ENCODE results near the gene ATP6V0A4. TPM values are rescaled to one million over a fixed set of nuclear protein-coding genes. Genes with fewer than 3 reads are reported as not detected.

Gene ATP6V0A4
- total RNA-seq: 0.07 and 0.88 TPM in 2 replicates

DNA sequence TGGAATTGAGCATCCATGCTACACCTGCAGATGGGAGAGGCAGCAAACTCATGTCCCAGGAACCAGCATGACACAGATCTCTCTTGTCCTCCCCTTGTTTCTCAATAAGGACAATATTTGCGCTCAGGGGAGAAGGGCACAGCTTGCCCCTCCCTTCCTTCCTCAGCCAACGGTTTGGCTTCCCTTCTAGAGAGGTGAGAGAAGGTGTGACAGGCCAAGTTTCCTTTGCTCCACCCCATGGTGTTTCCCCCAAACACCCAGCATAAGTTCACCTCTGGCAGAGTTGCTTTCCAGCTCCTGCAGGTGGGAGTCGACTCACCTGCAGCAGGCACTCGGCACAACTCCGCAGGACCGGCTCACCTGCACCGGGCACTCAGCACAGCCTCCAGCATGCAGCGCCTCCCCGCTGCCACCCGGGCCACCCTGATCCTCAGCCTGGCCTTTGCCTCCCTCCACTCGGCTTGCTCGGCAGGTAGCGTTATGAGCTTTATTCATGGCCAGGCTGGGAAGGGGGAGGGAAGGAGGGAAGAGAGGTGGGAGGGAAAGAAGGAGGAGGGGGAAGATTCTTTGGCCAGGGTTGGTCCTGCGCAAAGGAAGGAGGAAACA lies at the start of gene ATP6V0A4, which contains the start of gene TMEM213:
Gene ATP6V0A4 (minus strand): TSS at position 482 of the 606 bp plus-strand sequence. CDS start 26,949 bp downstream, outside the sequence.
Gene TMEM213 (plus strand): TSS at position 280 of the 606 bp plus-strand sequence. CDS start 111 bp downstream, at position 391.
- H3K4me3 ChIP-seq (ENCODE audit: low read depth, low read length): no peak within 1 kb of the TSS
- no peak for DNase-seq (ENCODE audit: low read depth)
- no peaks in the 10 kb centered on the region for H3K27me3 ChIP-seq (ENCODE audit: control insufficient read depth, insufficient read depth, low read length)
- TF ChIP-seq, protein P1, sequence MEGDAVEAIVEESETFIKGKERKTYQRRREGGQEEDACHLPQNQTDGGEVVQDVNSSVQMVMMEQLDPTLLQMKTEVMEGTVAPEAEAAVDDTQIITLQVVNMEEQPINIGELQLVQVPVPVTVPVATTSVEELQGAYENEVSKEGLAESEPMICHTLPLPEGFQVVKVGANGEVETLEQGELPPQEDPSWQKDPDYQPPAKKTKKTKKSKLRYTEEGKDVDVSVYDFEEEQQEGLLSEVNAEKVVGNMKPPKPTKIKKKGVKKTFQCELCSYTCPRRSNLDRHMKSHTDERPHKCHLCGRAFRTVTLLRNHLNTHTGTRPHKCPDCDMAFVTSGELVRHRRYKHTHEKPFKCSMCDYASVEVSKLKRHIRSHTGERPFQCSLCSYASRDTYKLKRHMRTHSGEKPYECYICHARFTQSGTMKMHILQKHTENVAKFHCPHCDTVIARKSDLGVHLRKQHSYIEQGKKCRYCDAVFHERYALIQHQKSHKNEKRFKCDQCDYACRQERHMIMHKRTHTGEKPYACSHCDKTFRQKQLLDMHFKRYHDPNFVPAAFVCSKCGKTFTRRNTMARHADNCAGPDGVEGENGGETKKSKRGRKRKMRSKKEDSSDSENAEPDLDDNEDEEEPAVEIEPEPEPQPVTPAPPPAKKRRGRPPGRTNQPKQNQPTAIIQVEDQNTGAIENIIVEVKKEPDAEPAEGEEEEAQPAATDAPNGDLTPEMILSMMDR (IDR thresholded peaks at IDR 0.05; ENCODE audit: insufficient read depth, low read length, poor library complexity, severe bottlenecking): no peak
- no peaks in the 10 kb centered on the region for H3K36me3 ChIP-seq (ENCODE audit: control insufficient read depth, insufficient read depth, low read length)

DNA sequence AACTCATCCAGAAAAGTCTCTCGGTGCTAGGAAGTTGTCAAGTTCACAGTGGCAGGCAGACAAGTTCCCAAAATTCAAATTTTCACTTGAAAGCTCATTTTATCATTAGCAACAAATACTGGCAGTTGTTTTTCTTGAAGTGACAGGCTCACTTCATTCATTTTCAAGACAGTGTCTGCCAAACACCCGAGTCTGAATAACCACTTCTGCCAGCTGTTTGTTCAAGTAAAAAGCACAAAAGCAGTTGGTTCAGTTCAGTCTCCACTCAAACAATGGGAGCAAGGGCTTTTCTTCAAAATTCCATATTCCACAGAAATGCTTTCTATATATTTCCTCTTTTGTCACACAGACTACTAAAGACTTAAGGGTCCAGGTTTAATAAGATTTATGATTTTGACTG lies 47.7 kb upstream of the ATP6V0A4 start:
- TF ChIP-seq, protein P1 (IDR thresholded peaks at IDR 0.05; ENCODE audit: insufficient read depth, low read length, poor library complexity, severe bottlenecking): no peak
- Histone ChIP-seq H3K27me3 (ENCODE audit: control insufficient read depth, insufficient read depth, low read length) (no peaks in the 10 kb centered on the region), H3K36me3 (ENCODE audit: control insufficient read depth, insufficient read depth, low read length) (no peaks in the 10 kb centered on the region), H3K4me3 (ENCODE audit: low read depth, low read length) (no peak overlapping the region)
- no peak for DNase-seq (ENCODE audit: low read depth)

DNA sequence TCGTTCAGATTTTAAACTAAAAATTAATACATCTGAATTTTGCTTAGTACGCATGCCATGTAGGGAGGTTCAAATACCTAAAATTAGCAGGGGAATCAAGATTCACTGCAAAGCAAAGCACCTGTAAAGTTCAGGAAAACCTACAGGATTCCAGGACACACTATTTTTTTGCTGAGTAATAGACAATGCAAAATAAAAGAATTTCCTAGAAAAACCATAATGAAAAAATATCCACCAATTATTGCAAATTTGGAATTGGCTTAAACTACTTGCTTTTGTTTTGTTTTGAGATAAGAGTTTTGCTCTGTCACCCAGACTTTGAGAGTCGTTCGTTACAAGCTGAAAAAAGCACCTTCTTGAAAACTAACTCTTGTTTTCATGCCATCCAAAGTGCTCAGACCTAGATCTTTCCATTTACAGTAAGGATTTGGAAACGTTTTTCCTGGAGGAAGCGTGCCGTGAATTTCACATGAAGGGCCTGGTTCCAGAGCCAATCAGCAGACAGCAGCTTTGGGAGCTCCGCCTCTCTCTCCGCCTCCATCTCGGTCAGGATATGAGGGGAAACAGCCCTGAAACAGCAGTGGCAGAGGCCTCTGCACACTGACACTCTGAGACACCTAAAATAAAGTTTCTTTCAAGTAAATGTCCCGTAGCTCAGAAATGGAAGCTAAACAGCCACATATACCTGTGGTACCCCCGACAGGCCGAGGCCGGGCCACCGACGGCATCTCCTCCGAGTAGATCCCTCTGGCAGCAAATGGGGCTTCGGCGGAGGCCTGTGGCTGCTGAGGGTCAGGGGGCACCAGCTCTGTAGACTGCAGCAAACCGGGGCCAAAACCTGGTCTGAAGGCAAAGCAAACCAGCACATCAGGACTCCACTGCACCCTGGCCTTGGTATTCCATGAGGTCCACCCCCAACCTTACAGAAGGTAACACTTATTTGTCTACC lies 45.9 kb upstream of the ATP6V0A4 start:
- H3K4me3 ChIP-seq (ENCODE audit: low read depth, low read length): no peak overlapping the region
- TF ChIP-seq, protein P1 (IDR thresholded peaks at IDR 0.05; ENCODE audit: insufficient read depth, low read length, poor library complexity, severe bottlenecking): no peak
- H3K36me3 ChIP-seq (ENCODE audit: control insufficient read depth, insufficient read depth, low read length): no peaks in the 10 kb centered on the region
- no peaks in the 10 kb centered on the region for H3K27me3 ChIP-seq (ENCODE audit: control insufficient read depth, insufficient read depth, low read length)
- DNase-seq (ENCODE audit: low read depth): no peak

DNA sequence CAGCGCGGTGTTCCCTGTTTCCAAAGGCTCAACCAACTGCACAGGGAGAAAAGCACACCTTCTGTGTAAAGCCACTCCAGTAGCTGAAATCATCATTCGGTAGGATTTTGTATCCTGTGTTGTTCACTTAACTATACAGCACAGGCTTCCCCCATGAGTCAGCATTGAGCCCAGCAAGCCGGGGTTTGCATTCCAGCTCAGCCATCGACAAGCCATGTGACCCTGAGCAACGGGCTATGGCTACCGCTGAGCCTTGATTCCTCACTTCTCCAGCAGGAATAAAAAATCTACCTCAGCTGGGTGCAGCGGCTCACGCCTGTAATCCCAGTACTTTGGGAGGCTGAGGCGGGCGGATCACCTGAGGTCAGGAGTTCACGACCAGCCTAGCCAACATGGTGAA lies 44.1 kb upstream of the ATP6V0A4 start:
- H3K27me3 ChIP-seq (ENCODE audit: control insufficient read depth, insufficient read depth, low read length): no peaks in the 10 kb centered on the region
- no peaks in the 10 kb centered on the region for H3K36me3 ChIP-seq (ENCODE audit: control insufficient read depth, insufficient read depth, low read length)
- no peak overlapping the region for H3K4me3 ChIP-seq (ENCODE audit: low read depth, low read length)
- peak; percentile 29 for DNase-seq (ENCODE audit: low read depth)
- TF ChIP-seq, protein P1 (IDR thresholded peaks at IDR 0.05; ENCODE audit: insufficient read depth, low read length, poor library complexity, severe bottlenecking): no peak

DNA sequence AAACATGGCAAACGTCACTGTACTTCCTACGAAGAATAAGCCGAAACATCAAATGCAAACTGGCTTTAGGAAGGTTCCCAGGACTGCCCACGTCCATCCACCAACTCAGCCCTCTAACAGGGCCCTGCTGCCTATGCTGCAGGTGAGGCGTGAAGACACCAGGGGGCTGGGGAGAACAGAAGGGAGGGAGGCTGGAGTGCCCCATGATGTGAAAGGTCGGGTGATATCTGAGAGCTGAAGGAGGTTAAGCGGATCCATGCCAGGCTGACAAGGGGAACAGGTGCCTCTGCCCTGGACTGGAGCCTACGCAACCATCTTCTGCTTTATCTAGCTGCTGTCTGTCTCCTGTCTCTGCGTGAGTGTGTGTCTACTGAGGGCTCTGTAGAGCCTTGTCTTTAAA lies 40.2 kb upstream of the ATP6V0A4 start:
- TF ChIP-seq, protein P1 (IDR thresholded peaks at IDR 0.05; ENCODE audit: insufficient read depth, low read length, poor library complexity, severe bottlenecking): no peak
- H3K4me3 ChIP-seq (ENCODE audit: low read depth, low read length): no peak overlapping the region

More for the DNA sequence above, 40.2 kb upstream of the ATP6V0A4 start:
- no peak for DNase-seq (ENCODE audit: low read depth)
- Histone ChIP-seq H3K36me3 (ENCODE audit: control insufficient read depth, insufficient read depth, low read length) (no peaks in the 10 kb centered on the region), H3K27me3 (ENCODE audit: control insufficient read depth, insufficient read depth, low read length) (no peaks in the 10 kb centered on the region)

Measured in kidney epithelial cell (primary cell).